IPS-15b (cell line): ENCODE data around the gene ENPP3.

Experiments used
- H3K27me3 ChIP-seq: one replicate; pipeline ENCODE4 v1.6.1; 2013; ENCODE audit warnings: low read length; ENCODE audit not compliant: control insufficient read depth, insufficient read depth
- H3K36me3 ChIP-seq: one replicate; pipeline ENCODE4 v1.6.1; 2013; ENCODE audit warnings: low read length; ENCODE audit not compliant: control insufficient read depth, insufficient read depth
- H3K4me1 ChIP-seq: one replicate; pipeline ENCODE4 v1.6.1; 2013; ENCODE audit warnings: mild to moderate bottlenecking, low read length; ENCODE audit not compliant: control insufficient read depth, insufficient read depth
- H3K4me3 ChIP-seq: one replicate; pipeline ENCODE4 v1.5.1; 2013; ENCODE audit warnings: low read depth, low read length
- H3K9ac ChIP-seq: one replicate; pipeline ENCODE4 v1.6.1; 2013; ENCODE audit warnings: low read depth, mild to moderate bottlenecking, low read length
- H3K9me3 ChIP-seq: one replicate; pipeline ENCODE4 v1.6.1; 2013; ENCODE audit warnings: mild to moderate bottlenecking, low read length; ENCODE audit not compliant: control insufficient read depth, insufficient read depth

Gene ENPP3

DNA sequence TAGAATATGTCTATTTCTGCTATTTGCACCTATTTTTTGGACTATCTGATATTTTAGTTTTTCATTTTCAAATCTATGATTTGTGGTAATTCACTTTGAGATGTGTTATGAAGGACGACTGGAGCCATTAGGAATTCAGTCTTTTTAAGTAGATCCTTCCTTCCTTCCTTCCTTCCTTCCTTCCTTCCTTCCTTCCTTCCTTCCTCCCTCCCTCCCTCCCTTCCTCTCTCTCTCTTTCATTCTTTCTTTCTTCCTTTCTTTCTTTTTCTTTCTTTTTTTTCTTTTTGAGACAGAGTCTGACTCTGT, 124.6 kb downstream of the ENPP3 start:
- no peaks in the 10 kb centered on the region for H3K27me3 ChIP-seq
- no peaks in the 10 kb centered on the region for H3K9me3 ChIP-seq
- no peak overlapping the region for H3K4me3 ChIP-seq
- H3K4me1 ChIP-seq: no peaks in the 10 kb centered on the region
- H3K36me3 ChIP-seq: no peaks in the 10 kb centered on the region
- H3K9ac ChIP-seq: no peak overlapping the region

DNA sequence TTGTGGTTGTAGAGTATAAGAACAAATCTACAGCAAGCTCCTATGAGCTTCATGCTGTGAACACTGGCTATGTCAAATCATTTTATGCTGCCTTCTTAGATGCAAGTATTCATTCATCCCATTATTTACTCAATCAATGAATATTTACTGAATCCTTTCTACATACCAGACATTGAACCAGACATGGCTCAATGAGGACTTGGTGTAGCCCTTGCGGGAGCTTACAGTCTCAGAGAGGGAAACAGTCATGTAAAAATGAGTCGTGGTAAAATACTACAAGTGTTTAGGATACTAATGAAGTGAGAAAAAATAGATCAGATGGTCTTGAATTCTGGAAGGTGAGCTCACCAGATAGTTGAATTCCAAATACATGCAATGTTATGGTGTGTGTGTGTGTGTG, 125.9 kb downstream of the ENPP3 start:
- Histone ChIP-seq H3K4me3 (no peak overlapping the region), H3K9me3 (no peaks in the 10 kb centered on the region), H3K4me1 (no peaks in the 10 kb centered on the region), H3K9ac (no peak overlapping the region), H3K27me3 (no peaks in the 10 kb centered on the region), H3K36me3 (no peaks in the 10 kb centered on the region)

DNA sequence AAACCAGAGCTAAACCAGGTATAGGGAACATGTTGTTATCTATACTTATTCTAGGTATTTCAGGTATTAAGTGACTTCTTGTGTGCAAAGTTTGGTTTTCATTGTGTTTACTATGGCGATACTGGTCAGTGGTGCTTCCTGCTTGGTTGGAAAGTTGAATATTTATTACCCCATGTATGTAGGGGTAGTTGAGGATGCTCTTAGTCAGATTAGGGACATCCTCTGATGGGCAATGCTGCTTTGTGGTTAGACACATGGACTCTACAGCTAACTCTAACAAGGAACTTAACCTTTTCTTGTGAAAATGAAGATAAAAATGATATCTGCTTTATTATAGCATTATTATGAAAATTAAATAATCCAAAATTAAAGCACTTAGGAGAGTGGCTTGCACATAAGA, 126.6 kb downstream of the ENPP3 start:
- no peak overlapping the region for H3K4me3 ChIP-seq
- no peaks in the 10 kb centered on the region for H3K9me3 ChIP-seq
- no peaks in the 10 kb centered on the region for H3K36me3 ChIP-seq
- H3K27me3 ChIP-seq: no peaks in the 10 kb centered on the region
- no peaks in the 10 kb centered on the region for H3K4me1 ChIP-seq
- no peak overlapping the region for H3K9ac ChIP-seq

DNA sequence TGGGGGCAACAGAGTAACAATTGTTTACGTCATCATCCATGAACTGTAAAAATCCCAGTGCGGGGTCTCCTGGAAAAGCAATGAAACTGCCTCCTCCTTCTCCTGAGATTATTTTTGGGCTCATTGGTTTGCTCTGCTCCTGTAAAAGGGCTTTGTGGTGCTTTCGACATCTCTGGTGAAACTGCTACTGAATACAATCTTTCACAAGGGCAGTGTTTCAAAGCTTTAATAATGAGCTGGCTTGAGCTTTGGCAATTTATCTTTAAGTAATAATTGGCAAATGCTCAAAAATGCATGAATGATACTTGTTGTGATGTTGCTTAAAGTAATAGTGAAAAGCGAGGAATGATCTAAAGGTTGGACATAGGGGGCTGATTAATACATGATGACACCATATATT, 127.2 kb downstream of the ENPP3 start:
- Histone ChIP-seq H3K4me3 (no peak overlapping the region), H3K9me3 (no peaks in the 10 kb centered on the region), H3K9ac (no peak overlapping the region), H3K27me3 (no peaks in the 10 kb centered on the region), H3K4me1 (no peaks in the 10 kb centered on the region), H3K36me3 (no peaks in the 10 kb centered on the region)

DNA sequence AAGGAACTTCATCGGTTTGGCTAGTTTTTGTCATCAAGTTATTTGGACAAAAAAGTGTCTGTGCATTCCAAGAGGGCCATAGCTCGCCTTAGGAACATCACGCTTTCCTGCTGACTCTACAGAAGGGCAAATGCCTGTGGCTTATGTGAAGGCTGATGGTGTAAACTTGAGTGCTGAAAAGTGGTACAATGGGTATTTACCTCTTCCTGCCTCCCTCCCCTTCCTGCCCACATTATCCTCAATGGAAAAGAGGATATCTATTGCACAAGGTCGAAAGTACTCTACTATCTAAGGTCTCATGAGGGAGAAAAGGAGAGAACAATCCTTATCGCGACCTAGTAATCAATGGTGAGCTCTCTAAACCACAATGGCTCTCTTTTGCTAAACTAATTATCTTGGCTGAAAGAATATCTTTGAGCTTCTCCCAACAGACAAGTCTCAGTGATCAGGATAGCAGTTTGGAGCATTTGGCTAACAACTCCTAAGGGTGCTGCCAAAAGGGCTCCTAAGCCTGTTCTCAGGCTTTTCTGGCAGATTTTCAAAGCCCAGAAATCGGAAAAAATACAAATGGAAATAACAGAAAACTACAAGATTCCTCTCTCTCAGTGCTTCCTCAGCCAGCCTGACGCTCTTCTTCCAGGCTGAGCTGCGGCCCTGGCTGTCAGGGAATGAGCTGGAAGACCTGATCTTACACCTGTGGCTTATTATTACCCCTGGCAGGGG, 128.1 kb downstream of the ENPP3 start:
- Histone ChIP-seq H3K36me3 (no peaks in the 10 kb centered on the region), H3K4me1 (no peaks in the 10 kb centered on the region), H3K9ac (no peak overlapping the region), H3K4me3 (no peak overlapping the region), H3K27me3 (no peaks in the 10 kb centered on the region), H3K9me3 (no peaks in the 10 kb centered on the region)

DNA sequence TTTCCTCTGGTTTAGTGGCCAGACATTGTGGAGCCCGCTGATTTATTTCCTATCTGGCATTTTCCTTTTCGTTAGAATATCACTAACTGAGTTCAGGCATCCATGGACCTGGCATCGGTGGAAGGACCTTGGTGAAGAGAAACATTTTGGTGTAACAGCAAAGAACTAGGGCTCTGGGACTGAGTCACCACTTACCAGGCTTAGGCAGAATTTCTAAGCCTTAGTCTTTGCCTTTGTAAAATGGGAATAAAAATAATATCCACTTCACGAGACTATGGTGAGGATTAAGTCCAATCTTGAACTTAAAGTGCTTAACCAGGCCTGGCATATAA, 128.7 kb downstream of the ENPP3 start:
- H3K9ac ChIP-seq: no peak overlapping the region

DNA sequence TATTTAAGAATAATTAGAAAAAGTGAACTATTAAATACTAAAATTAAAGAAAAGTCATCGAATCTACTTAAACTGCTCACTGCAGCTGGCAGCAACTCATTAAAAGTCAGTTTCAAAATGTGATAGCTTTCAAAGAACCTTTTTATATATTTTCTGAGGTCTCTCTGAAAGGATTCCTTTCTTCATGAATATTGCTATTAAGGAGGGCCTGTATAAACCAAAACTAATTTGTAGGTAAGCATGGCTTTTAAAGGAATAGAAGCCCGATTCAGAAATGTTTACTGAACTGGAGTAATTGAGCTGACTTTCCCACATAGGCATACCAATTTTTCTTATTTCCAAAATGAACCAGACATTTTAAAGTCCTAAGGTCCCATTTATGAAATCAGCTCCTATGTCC, 129.5 kb downstream of the ENPP3 start:
- Histone ChIP-seq H3K27me3 (no peaks in the 10 kb centered on the region), H3K9ac (no peak overlapping the region), H3K4me3 (no peak overlapping the region), H3K36me3 (no peaks in the 10 kb centered on the region), H3K9me3 (no peaks in the 10 kb centered on the region), H3K4me1 (no peaks in the 10 kb centered on the region)

More for the DNA sequence above, 128.7 kb downstream of the ENPP3 start:
- Histone ChIP-seq H3K36me3 (no peaks in the 10 kb centered on the region), H3K27me3 (no peaks in the 10 kb centered on the region), H3K4me3 (no peak overlapping the region), H3K9me3 (no peaks in the 10 kb centered on the region), H3K4me1 (no peaks in the 10 kb centered on the region)

DNA sequence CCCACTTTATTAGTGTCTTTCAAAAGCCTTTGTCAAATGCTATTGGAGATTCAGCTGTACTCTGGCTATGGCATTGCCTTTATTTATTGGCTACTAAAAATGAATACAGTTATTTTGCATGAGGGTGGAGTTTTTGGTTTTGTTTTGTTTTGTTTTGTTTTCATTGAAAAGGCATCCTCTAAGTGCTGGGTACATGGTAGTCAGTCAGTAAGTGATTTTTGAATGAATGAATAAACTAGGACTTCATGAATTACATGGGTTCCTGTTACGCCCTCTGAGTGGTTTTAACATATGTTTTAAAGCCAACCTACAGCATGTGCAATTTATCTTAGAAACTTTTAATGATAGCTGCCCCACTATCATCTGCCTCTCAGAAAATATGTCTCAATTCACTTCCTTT, 131.9 kb downstream of the ENPP3 start:
- no peaks in the 10 kb centered on the region for H3K27me3 ChIP-seq

DNA sequence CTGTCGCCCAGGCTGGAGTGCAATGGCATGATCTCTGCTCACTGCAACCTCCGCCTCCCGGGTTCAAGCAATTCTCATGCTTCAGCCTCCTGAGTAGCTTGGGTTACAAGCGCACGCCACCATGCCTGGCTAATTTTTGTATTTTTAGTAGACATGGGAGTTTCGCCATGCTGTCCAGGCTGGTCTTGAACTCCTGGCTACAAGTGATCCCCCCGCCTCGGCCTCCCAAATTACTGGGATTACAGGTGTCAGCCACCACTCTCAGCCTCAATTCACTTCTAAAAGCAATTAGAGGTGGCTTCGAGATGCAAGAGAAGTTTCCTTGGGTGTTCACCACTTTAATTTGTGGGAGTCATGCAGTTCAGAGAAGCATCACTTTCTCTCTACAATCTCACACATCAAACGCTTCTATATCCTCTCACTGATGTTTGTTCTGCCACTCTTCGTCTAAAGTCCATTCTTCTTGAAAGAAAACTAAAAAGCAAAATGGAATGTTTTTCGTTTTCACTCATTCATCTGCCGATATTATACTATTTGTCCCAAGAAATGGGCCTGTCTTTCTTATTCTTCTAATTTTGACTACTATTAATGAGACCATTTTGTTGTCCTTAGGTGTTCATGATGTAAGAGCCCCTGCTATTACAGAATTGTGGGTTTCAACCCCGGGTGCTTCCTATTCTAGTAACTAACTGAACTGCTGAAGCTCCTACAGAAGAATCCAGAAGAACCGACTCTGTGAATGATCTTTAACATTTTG, 132.5 kb downstream of the ENPP3 start:
- Histone ChIP-seq H3K36me3 (no peaks in the 10 kb centered on the region), H3K27me3 (no peaks in the 10 kb centered on the region), H3K9ac (no peak overlapping the region), H3K4me1 (no peaks in the 10 kb centered on the region), H3K4me3 (no peak overlapping the region), H3K9me3 (no peaks in the 10 kb centered on the region)

More for the DNA sequence above, 131.9 kb downstream of the ENPP3 start:
- no peak overlapping the region for H3K4me3 ChIP-seq
- no peaks in the 10 kb centered on the region for H3K9me3 ChIP-seq
- no peaks in the 10 kb centered on the region for H3K4me1 ChIP-seq
- H3K9ac ChIP-seq: no peak overlapping the region
- H3K36me3 ChIP-seq: no peaks in the 10 kb centered on the region

DNA sequence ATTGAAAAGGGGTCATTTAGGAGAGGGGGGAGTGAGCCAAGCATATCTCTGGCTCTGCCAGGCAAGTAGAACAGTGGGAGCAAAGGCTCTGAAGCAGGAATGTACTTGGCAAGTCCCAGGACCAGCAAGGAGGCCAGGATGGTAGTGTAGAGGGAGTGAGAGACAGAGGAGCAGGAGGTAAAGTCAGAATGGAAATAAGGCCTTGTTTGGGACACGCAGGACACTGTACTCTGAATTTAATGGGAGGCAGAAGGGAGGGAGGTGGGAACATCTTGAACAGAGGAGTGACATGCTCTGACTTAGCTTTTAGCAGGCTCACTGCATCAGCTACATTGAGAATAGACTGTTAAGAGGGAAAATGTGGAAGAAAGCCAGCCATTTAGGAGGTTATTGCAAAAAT, 133.7 kb downstream of the ENPP3 start:
- H3K9me3 ChIP-seq: no peaks in the 10 kb centered on the region
- no peaks in the 10 kb centered on the region for H3K36me3 ChIP-seq
- H3K9ac ChIP-seq: no peak overlapping the region

DNA sequence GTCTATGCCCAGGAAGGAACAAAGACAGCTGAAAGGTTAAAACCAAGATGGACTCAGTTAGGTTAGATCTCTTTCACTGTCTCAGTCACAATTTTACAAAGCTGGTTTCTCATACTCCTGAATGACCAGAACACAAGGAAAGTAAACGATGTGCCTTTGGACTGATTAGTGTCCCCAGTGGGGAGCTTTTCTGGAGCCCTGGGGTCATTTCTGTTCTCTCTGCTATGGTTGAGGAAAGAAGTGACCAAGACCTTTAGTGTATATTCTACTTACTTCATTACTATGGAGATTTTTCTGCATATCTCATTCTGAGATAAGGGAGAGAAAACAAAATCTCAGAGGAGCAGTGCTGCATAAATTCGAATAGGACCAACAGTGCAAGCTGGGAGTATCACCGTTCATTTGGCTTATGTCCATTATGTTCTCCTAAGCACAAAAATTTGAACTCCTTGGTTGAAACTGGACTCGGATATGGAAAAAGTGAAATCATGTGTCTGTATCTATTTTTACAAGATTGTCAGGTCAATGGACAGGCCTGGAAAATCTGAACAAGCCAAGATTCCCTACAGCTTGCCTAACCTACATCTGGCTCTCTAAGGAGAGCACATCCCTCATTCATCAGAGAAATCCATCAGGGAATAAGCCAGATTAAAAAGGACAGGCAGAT, 136.3 kb downstream of the ENPP3 start:
- Histone ChIP-seq H3K4me1 (no peaks in the 10 kb centered on the region), H3K27me3 (peaks cover 5% of the 10 kb centered on the region), H3K36me3 (no peaks in the 10 kb centered on the region), H3K9me3 (no peaks in the 10 kb centered on the region), H3K9ac (no peak overlapping the region), H3K4me3 (no peak overlapping the region)

More for the DNA sequence above, 133.7 kb downstream of the ENPP3 start:
- no peak overlapping the region for H3K4me3 ChIP-seq
- H3K27me3 ChIP-seq: peaks cover 3% of the 10 kb centered on the region
- H3K4me1 ChIP-seq: no peaks in the 10 kb centered on the region

DNA sequence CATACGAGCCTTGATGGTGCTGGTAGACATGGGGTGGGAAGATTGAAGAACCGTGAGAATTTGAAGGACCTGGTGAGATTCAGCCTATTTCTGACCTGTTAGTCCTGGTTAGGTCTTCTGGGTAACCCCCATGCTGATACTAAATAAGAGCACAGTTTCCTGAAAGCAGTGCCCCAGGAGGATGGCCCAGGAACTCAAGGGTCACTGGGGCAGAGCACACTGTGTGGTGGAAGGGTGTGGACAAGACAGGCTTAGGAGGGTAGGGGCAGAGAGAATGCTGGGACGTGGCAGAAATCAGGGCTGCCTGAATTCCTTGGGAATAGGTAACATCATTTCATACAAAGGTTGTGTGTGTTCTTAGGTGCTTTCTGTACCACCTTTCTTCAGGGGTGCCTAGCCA, 138.8 kb downstream of the ENPP3 start:
- Histone ChIP-seq H3K4me1 (no peaks in the 10 kb centered on the region), H3K27me3 (peaks cover 5% of the 10 kb centered on the region), H3K36me3 (no peaks in the 10 kb centered on the region), H3K9me3 (no peaks in the 10 kb centered on the region), H3K9ac (no peak overlapping the region), H3K4me3 (no peak overlapping the region)
